ENCODE measurements around the gene GPR4.

Gene GPR4

GRCh38 chr19:45547965-45548609 is 53.9 kb downstream of the GPR4 start:
- no peak for DNase-seq (ENCODE audit: low spot score)

GRCh38 chr19:45547211-45547770 is 54.7 kb downstream of the GPR4 start:
- no peak for DNase-seq (ENCODE audit: low spot score)

- DNase-seq (ENCODE audit: low spot score), result no peak
Observed at GRCh38 chr19:45542234-45542668, 59.8 kb downstream of the GPR4 start.

Measured in CD4-positive, alpha-beta T cell treated with Interleukin-2 at 100 ng/mL for 4 hours (primary cell).